Suprapubic skin (tissue), 4 donors: ENCODE measurements around the gene NMU. TPM values are rescaled to one million over a fixed set of nuclear protein-coding genes. Genes with fewer than 3 reads are reported as not detected.

Source experiments
- DNase-seq, 2 donors: peaks; one replicate each; pipeline ENCODE4 v3.0.0-alpha.2; 2019; ENCODE audit warnings: low spot score in 2 of 2
- H3K27ac ChIP-seq: fragments of 200-600 bp; sonication (generic); one replicate; pipeline ENCODE4 v1.5.1; 2019
- H3K27me3 ChIP-seq: fragments of 200-600 bp; sonication (generic); one replicate; pipeline ENCODE4 v1.5.1; 2019
- H3K36me3 ChIP-seq: fragments of 200-600 bp; sonication (generic); one replicate; pipeline ENCODE4 v1.5.1; 2019
- H3K4me1 ChIP-seq: fragments of 200-600 bp; sonication (generic); one replicate; pipeline ENCODE4 v1.5.1; 2019
- H3K4me3 ChIP-seq: fragments of 200-600 bp; sonication (generic); one replicate; pipeline ENCODE4 v1.5.1; 2019; ENCODE audit warnings: mild to moderate bottlenecking
- H3K9me3 ChIP-seq: fragments of 200-600 bp; sonication (generic); one replicate; pipeline ENCODE4 v1.5.1; 2019
- CTCF ChIP-seq, 2 donors: fragments of 200-600 bp in 1 of 2; fragments of 450-650 bp in 1 of 2; sonication (generic) in 1 of 2; IDR thresholded peaks; one replicate each; pipeline ENCODE4 v1.5.1; 2016 to 2019; ENCODE audit warnings: antibody characterized with exemption in 2 of 2, mild to moderate bottlenecking in 1 of 2, moderate library complexity in 1 of 2
- EP300 ChIP-seq: sonication (generic); formaldehyde crosslinking; IDR thresholded peaks from one replicate; pipeline ENCODE4 v1.6.1; 2017; ENCODE audit warnings: antibody characterized with exemption
- POLR2A ChIP-seq, 2 donors: fragments of 450-650 bp; IDR thresholded peaks; one replicate each; pipeline ENCODE4 v1.6.1; 2017; ENCODE audit warnings: antibody characterized with exemption in 2 of 2, mild to moderate bottlenecking in 2 of 2, moderate library complexity in 2 of 2
- POLR2AphosphoS5 ChIP-seq, 3 donors: sonication (generic); formaldehyde crosslinking; IDR thresholded peaks; one replicate each; pipeline ENCODE4 v1.6.1; 2017; ENCODE audit warnings: antibody characterized with exemption in 3 of 3
- WGBS: methylation state at CpG from one replicate; pipeline ENCODE4 v1.1.5; 2018; 5-methylcytosine and 5-hydroxymethylcytosine counted together
- total RNA-seq, 4 donors: library from RNA; depleted of rRNA; stranded (reverse); fragments of >200 nt; gene quantifications; one replicate each; pipeline ENCODE4 v1.1.0, GENCODE V29; 2016

NMU gene
- total RNA-seq, 4 donors from 2014 or later: 16.3 to 54.7 (median 36.7) TPM

GRCh38 chr4:55549888-55550287 is 86.2 kb downstream of the NMU start:
- H3K36me3 ChIP-seq: no peaks in the 10 kb centered on the region
- WGBS: 47% methylated on average over 2 of the region's 2 CpGs

GRCh38 chr4:55547918-55548317 is 88.2 kb downstream of the NMU start:
- no peak for DNase-seq
- peaks cover 16% of the 10 kb centered on the region for H3K4me1 ChIP-seq
- TF ChIP-seq EP300 (no peak), POLR2A (IDR thresholded peaks at IDR 0.05) (no peak)
- H3K9me3 ChIP-seq: no peaks in the 10 kb centered on the region
- no peak overlapping the region for H3K27ac ChIP-seq
- H3K4me3 ChIP-seq: peak overlapping the region; percentile 90
- no peaks in the 10 kb centered on the region for H3K27me3 ChIP-seq
- no peaks in the 10 kb centered on the region for H3K36me3 ChIP-seq
- 78% methylated on average over 4 of the region's 4 CpGs for WGBS

More at GRCh38 chr4:55549888-55550287, 86.2 kb downstream of the NMU start:
- no peaks in the 10 kb centered on the region for H3K9me3 ChIP-seq
- TF ChIP-seq POLR2AphosphoS5 (IDR thresholded peaks at IDR 0.05) (no peak), EP300 (no peak)
- no peaks in the 10 kb centered on the region for H3K27me3 ChIP-seq
- no peak overlapping the region for H3K27ac ChIP-seq
- DNase-seq: no peak
- H3K4me3 ChIP-seq: no peak overlapping the region
- H3K4me1 ChIP-seq: peaks cover 16% of the 10 kb centered on the region

- H3K27ac ChIP-seq: peak overlapping the region; percentile 96
- under 1% methylated on average over 10 of the region's 10 CpGs for WGBS
- H3K4me1 ChIP-seq: peaks cover 16% of the 10 kb centered on the region
- H3K27me3 ChIP-seq: no peaks in the 10 kb centered on the region
- no peaks in the 10 kb centered on the region for H3K36me3 ChIP-seq
- H3K9me3 ChIP-seq: no peaks in the 10 kb centered on the region
- H3K4me3 ChIP-seq: peak overlapping the region; percentile 90
- DNase-seq: no peak
- TF ChIP-seq POLR2AphosphoS5 (IDR thresholded peaks at IDR 0.05) (no peak), CTCF (IDR thresholded peaks at IDR 0.05) (no peak), EP300 (no peak), POLR2A (IDR thresholded peaks at IDR 0.05) (no peak)
Observed at GRCh38 chr4:55547466-55547770, 88.7 kb downstream of the NMU start.

GRCh38 chr4:55546756-55547465 is 89.2 kb downstream of the NMU start, which contains the start of gene CLOCK:
TSS of gene CLOCK (minus strand) at chr4:55546909. CDS start at chr4:55482785, 64,124 bp downstream.
- H3K36me3 ChIP-seq: no peaks in the 10 kb centered on the region
- no peaks in the 10 kb centered on the region for H3K9me3 ChIP-seq
- peak within 1 kb of the TSS; percentile 96 for H3K27ac ChIP-seq
- peak within 1 kb of the TSS; percentile 90 for H3K4me3 ChIP-seq
- H3K27me3 ChIP-seq: no peaks in the 10 kb centered on the region
- 0% methylated on average over 18 of the region's 71 CpGs for WGBS
- DNase-seq: peak; percentile 92 to 93
- TF ChIP-seq POLR2AphosphoS5 (IDR thresholded peaks at IDR 0.05): no peak
- TF ChIP-seq EP300: no peak
- peak in 1 of 2 donors; percentile 42 for TF ChIP-seq POLR2A (IDR thresholded peaks at IDR 0.05)
- peak; percentile 42 to 67 for TF ChIP-seq CTCF (IDR thresholded peaks at IDR 0.05)
- H3K4me1 ChIP-seq: peaks cover 16% of the 10 kb centered on the region

GRCh38 chr4:55546506-55546755 is 89.7 kb downstream of the NMU start:
- no peak for DNase-seq
- Histone ChIP-seq H3K4me3 (peak overlapping the region; percentile 90), H3K9me3 (no peaks in the 10 kb centered on the region), H3K27ac (peak overlapping the region; percentile 96), H3K27me3 (no peaks in the 10 kb centered on the region), H3K4me1 (peaks cover 16% of the 10 kb centered on the region), H3K36me3 (no peaks in the 10 kb centered on the region)
- no CpG with 5 or more reads among the region's 16 CpGs for WGBS
- no peak for TF ChIP-seq POLR2AphosphoS5 (IDR thresholded peaks at IDR 0.05)
- no peak for TF ChIP-seq POLR2A (IDR thresholded peaks at IDR 0.05)
- TF ChIP-seq EP300: no peak
- TF ChIP-seq CTCF (IDR thresholded peaks at IDR 0.05): no peak

- DNase-seq: peak; percentile 84 to 86
- no peaks in the 10 kb centered on the region for H3K9me3 ChIP-seq
- TF ChIP-seq EP300 (no peak), POLR2A (IDR thresholded peaks at IDR 0.05) (peak in 1 of 2 donors; percentile 30), POLR2AphosphoS5 (IDR thresholded peaks at IDR 0.05) (peak in 1 of 3 donors; percentile 7), CTCF (IDR thresholded peaks at IDR 0.05) (no peak)
- H3K4me3 ChIP-seq: peak overlapping the region; percentile 90
- H3K4me1 ChIP-seq: peaks cover 16% of the 10 kb centered on the region
- no peaks in the 10 kb centered on the region for H3K27me3 ChIP-seq
- H3K27ac ChIP-seq: peak overlapping the region; percentile 96
- no peaks in the 10 kb centered on the region for H3K36me3 ChIP-seq
- 0% methylated on average over 36 of the region's 87 CpGs for WGBS
Observed at GRCh38 chr4:55545641-55546505, 90.2 kb downstream of the NMU start.
